PFSK-1 (cell line): Measurements from ENCODE around the gene CFAP61.

ENCODE experiments used
- FOXP2 ChIP-seq: optimal IDR thresholded peaks from 2 replicates; pipeline ENCODE3; 2011; ENCODE audit warnings: borderline replicate concordance, control low read depth, inconsistent platforms; ENCODE audit not compliant: insufficient read depth; ENCODE audit errors: extremely low read length, extremely low read depth
- POLR2AphosphoS5 ChIP-seq: IDR thresholded peaks from 2 replicates; pipeline ENCODE4 v1.6.1; 2012; ENCODE audit warnings: low read depth, mild to moderate bottlenecking, control low read depth, low read length, moderate library complexity
- REST ChIP-seq, 2 experiments: IDR thresholded peaks; 2 replicates each; pipeline versions ENCODE4 v1.6.1 to v1.8.0; 2011 to 2012; ENCODE audit warnings: low read depth in 2 of 2, low read length in 2 of 2, control low read depth in 1 of 2, inconsistent platforms in 1 of 2, mild to moderate bottlenecking in 1 of 2, moderate library complexity in 1 of 2; ENCODE audit not compliant: insufficient read depth in 1 of 2
- SIN3A ChIP-seq: IDR thresholded peaks from 2 replicates; pipeline ENCODE4 v1.6.1; 2012; ENCODE audit warnings: mild to moderate bottlenecking, low read length, moderate library complexity, borderline replicate concordance; ENCODE audit not compliant: insufficient read depth
- TAF1 ChIP-seq: IDR thresholded peaks from 2 replicates; pipeline ENCODE4 v1.6.1; 2012; ENCODE audit warnings: low read length, control low read depth, borderline replicate concordance; ENCODE audit not compliant: insufficient read depth

Gene CFAP61

DNA sequence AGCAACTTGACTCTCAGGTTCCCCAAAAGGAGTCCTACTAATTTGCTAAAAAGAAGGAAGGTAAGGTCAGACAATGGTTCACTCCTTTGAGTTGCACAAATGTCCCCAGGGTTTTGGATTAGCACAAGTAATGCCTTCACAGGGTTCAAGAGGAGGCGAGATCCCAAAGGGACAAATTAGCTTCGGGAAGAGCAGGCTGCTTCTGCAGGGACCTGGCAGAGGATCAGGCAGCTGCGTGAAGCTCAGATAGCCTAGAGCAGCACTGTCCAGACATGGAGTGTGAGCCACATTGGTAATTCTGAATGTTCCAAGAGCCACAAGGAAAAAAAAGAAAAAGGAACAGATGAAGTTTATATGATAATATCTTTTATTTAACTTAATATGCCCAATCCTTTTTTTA lies 115.4 kb downstream of the CFAP61 start:
- TF ChIP-seq FOXP2: no peak
- TF ChIP-seq SIN3A: no peak

DNA sequence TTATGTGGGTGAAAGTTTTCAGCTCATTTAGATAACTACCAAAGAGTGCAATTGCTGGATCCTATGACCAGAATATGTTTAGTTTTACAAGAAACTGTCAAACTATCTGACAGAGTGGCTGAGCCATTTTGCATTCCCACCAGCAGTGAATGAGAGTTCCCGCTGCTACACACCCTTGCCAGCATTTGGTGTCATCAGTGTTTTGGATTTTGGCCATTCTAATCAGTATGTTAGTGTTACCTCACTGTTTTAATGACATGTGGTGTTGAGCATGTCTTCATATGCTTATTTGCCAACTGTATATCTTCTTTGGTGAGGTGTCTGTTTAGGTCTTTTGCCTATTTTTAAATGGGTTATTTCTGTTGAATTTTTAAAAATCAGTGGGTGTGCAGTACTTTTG lies 120.9 kb downstream of the CFAP61 start:
- TF ChIP-seq POLR2AphosphoS5 (no peak), TAF1 (no peak), SIN3A (no peak), REST (IDR thresholded peaks at IDR 0.05; ENCODE audit: insufficient read depth in 1 of 2, low read depth in 2 of 2, low read length in 2 of 2) (no peak)

GRCh38 chr20:20174089-20174835 lies 121.9 kb downstream of the CFAP61 start:
- TF ChIP-seq FOXP2 (no peak), REST (IDR thresholded peaks at IDR 0.05; ENCODE audit: insufficient read depth in 1 of 2, low read depth in 2 of 2, low read length in 2 of 2) (no peak), POLR2AphosphoS5 (no peak), TAF1 (no peak), SIN3A (no peak)

- TF ChIP-seq REST (IDR thresholded peaks at IDR 0.05; ENCODE audit: insufficient read depth in 1 of 2, low read depth in 2 of 2, low read length in 2 of 2): no peak
- TF ChIP-seq TAF1: no peak
- no peak for TF ChIP-seq FOXP2
- no peak for TF ChIP-seq POLR2AphosphoS5
- TF ChIP-seq SIN3A: no peak
Observed at GRCh38 chr20:20181322-20181721, 129.0 kb downstream of the CFAP61 start.

- no peak for TF ChIP-seq POLR2AphosphoS5
- TF ChIP-seq FOXP2: no peak
- no peak for TF ChIP-seq TAF1
- TF ChIP-seq REST (IDR thresholded peaks at IDR 0.05; ENCODE audit: insufficient read depth in 1 of 2, low read depth in 2 of 2, low read length in 2 of 2): no peak
- no peak for TF ChIP-seq SIN3A
Observed at GRCh38 chr20:20184149-20184548, 131.8 kb downstream of the CFAP61 start.
